Keratinocyte (primary cell): Measurements from ENCODE around the gene FNBP1. TPM values are rescaled to one million over a fixed set of nuclear protein-coding genes. Genes with fewer than 3 reads are reported as not detected.

Source experiments
- DNase-seq: peaks from one replicate; pipeline ENCODE4 v3.0.0-alpha.2; 2011; ENCODE audit warnings: low read depth, missing footprints, low spot score
- FAIRE-seq: peaks from 2 replicates; lab custom pipeline; 2011; peaks lifted over from hg19 to GRCh38; lab: Jason Lieb, UNC
- H2AFZ ChIP-seq: 2 replicates; pipeline ENCODE4 v1.6.0; 2012; ENCODE audit warnings: low read length, control low read depth, inconsistent platforms; ENCODE audit not compliant: control insufficient read depth
- H3K27ac ChIP-seq: 2 replicates; pipeline ENCODE4 v1.5.1; 2011; ENCODE audit warnings: low read length; ENCODE audit not compliant: control insufficient read depth, insufficient read depth
- H3K27me3 ChIP-seq: 3 replicates; pipeline ENCODE4 v1.6.0; 2011; ENCODE audit warnings: low read length; ENCODE audit not compliant: control insufficient read depth, insufficient read depth; ENCODE audit errors: extremely low read depth
- H3K36me3 ChIP-seq, 2 experiments: 2 replicates in 1 of 2; 3 replicates in 1 of 2; pipeline ENCODE4 v1.5.1; 2011; ENCODE audit warnings: low read length in 2 of 2, mild to moderate bottlenecking in 1 of 2; ENCODE audit not compliant: control insufficient read depth in 2 of 2, insufficient read depth in 2 of 2; ENCODE audit errors: extremely low read depth in 1 of 2
- H3K4me1 ChIP-seq: 3 replicates; pipeline ENCODE4 v1.5.1; 2011; ENCODE audit warnings: low read length; ENCODE audit not compliant: control insufficient read depth, insufficient read depth; ENCODE audit errors: extremely low read depth
- H3K4me2 ChIP-seq: 3 replicates; pipeline ENCODE4 v1.6.0; 2011; ENCODE audit warnings: low read depth, low read length; ENCODE audit not compliant: control insufficient read depth, insufficient read depth; ENCODE audit errors: extremely low read depth
- H3K4me3 ChIP-seq, 3 experiments: fragments of 200-600 bp in 1 of 3; sonication (generic) in 1 of 3; 2 replicates in 2 of 3; 3 replicates in 1 of 3; pipeline ENCODE4 v1.5.1; 2011 to 2016; ENCODE audit warnings: low read length in 3 of 3, mild to moderate bottlenecking in 3 of 3, control low read depth in 2 of 3, inconsistent platforms in 1 of 3, low read depth in 1 of 3, mixed read lengths in 1 of 3, mixed run types in 1 of 3, moderate library complexity in 1 of 3; ENCODE audit not compliant: control insufficient read depth in 2 of 3, insufficient read depth in 2 of 3; ENCODE audit errors: extremely low read depth in 1 of 3
- H3K79me2 ChIP-seq: 2 replicates; pipeline ENCODE4 v1.6.0; 2012; ENCODE audit warnings: low read length; ENCODE audit not compliant: control insufficient read depth, insufficient read depth
- H3K9ac ChIP-seq: 3 replicates; pipeline ENCODE4 v1.6.0; 2011; ENCODE audit warnings: low read length; ENCODE audit not compliant: control insufficient read depth, insufficient read depth; ENCODE audit errors: extremely low read depth
- H3K9me1 ChIP-seq: 3 replicates; pipeline ENCODE4 v1.6.0; 2011; ENCODE audit warnings: low read length; ENCODE audit not compliant: control insufficient read depth, insufficient read depth; ENCODE audit errors: extremely low read depth
- H3K9me3 ChIP-seq: 2 replicates; pipeline ENCODE4 v1.5.1; 2012; ENCODE audit warnings: low read depth, low read length; ENCODE audit not compliant: control insufficient read depth
- H4K20me1 ChIP-seq: 3 replicates; pipeline ENCODE4 v1.6.0; 2011; ENCODE audit warnings: low read length; ENCODE audit not compliant: control insufficient read depth, insufficient read depth; ENCODE audit errors: extremely low read depth
- CTCF ChIP-seq, 3 experiments: IDR thresholded peaks in 1 of 3; conservative IDR thresholded peaks in 1 of 3; optimal IDR thresholded peaks in 1 of 3; 2 replicates in 2 of 3; 3 replicates in 1 of 3; pipeline versions ENCODE3 to v1.5.1; 2011; ENCODE audit warnings: low read length in 3 of 3, mild to moderate bottlenecking in 3 of 3, moderate library complexity in 2 of 3, control low read depth in 1 of 3, inconsistent platforms in 1 of 3; ENCODE audit not compliant: insufficient read depth in 2 of 3; ENCODE audit errors: extremely low read depth in 1 of 3
- EZH2 ChIP-seq: IDR thresholded peaks from one replicate; pipeline ENCODE4 v1.6.1; 2012; ENCODE audit warnings: inconsistent platforms, mild to moderate bottlenecking, low read length, moderate library complexity
- dilution Hi-C: fragments of 300-500 bp; cut with MboI; formaldehyde crosslinking; loops from one replicate; pipeline ENCODE4 v1.7.0; 2020; ENCODE audit warnings: low sequenced_read_pairs; ENCODE audit not compliant: extremely low pct_ligation_motif_present
- polyA plus RNA-seq, 5 experiments: library from polyadenylated mRNA; depleted of rRNA in 3 of 5; stranded (reverse) in 3 of 5; stranded (forward) in 1 of 5; unstranded in 1 of 5; fragments of >200 nt; gene quantifications; 1 replicate in 1 of 5; 2 replicates in 3 of 5; 3 replicates in 1 of 5; pipeline versions ENCODE4 v1.2.1 to v1.2.3, GENCODE V29; 2011 to 2012; ENCODE audit warnings: missing spikeins in 2 of 5, low read depth in 1 of 5, low replicate concordance in 1 of 5

Gene FNBP1
- polyA plus RNA-seq, 1 donor (not counting 4 experiments of a cell fraction or from before 2014, with no cell fraction given), result 9.6 TPM

- Histone ChIP-seq H3K4me3 (no peak overlapping the region), H3K27me3 (no peaks in the 10 kb centered on the region), H3K27ac (no peak overlapping the region), H3K36me3 (peaks cover 9% of the 10 kb centered on the region in 2 experiments), H3K9me3 (no peaks in the 10 kb centered on the region), H3K9me1 (no peaks in the 10 kb centered on the region), H3K9ac (no peak overlapping the region), H3K4me1 (no peaks in the 10 kb centered on the region), H3K4me2 (no peak overlapping the region), H3K79me2 (peaks cover 30% of the 10 kb centered on the region), H4K20me1 (peaks cover 4% of the 10 kb centered on the region), H2AFZ (no peak overlapping the region)
- DNase-seq, result no peak
- no peak for FAIRE-seq
- dilution Hi-C loops, result no loop called here
- TF ChIP-seq EZH2 (no peak), CTCF (optimal IDR thresholded peaks at IDR 0.05 in 1 of 3, IDR thresholded peaks at IDR 0.05 in 1 of 3, conservative IDR thresholded peaks at IDR 0.05 in 1 of 3; ENCODE audit: extremely low read depth in 1 of 3, insufficient read depth in 2 of 3, low read length in 3 of 3) (no peak)
These were observed 30.4 kb upstream of the FNBP1 start for GRCh38 chr9:130073373-130073772.

- Histone ChIP-seq H3K4me2 (no peak overlapping the region), H3K27ac (no peak overlapping the region), H3K36me3 (peaks cover 5 to 9% of the 10 kb centered on the region in 2 experiments), H3K9me3 (no peaks in the 10 kb centered on the region), H3K79me2 (peaks cover 36% of the 10 kb centered on the region), H3K27me3 (no peaks in the 10 kb centered on the region), H3K4me1 (no peaks in the 10 kb centered on the region), H3K9ac (no peak overlapping the region), H3K4me3 (no peak overlapping the region), H2AFZ (no peak overlapping the region), H3K9me1 (no peaks in the 10 kb centered on the region), H4K20me1 (peaks cover 4% of the 10 kb centered on the region)
- FAIRE-seq, result no peak
- no peak for DNase-seq
- dilution Hi-C loops, result no loop called here
- no peak for TF ChIP-seq CTCF (optimal IDR thresholded peaks at IDR 0.05 in 1 of 3, IDR thresholded peaks at IDR 0.05 in 1 of 3, conservative IDR thresholded peaks at IDR 0.05 in 1 of 3; ENCODE audit: extremely low read depth in 1 of 3, insufficient read depth in 2 of 3, low read length in 3 of 3)
- no peak for TF ChIP-seq EZH2
These were observed 29.7 kb upstream of the FNBP1 start for GRCh38 chr9:130072515-130073235.
